ENCODE measurements around the gene HNRNPF. TPM values are rescaled to one million over a fixed set of nuclear protein-coding genes. Genes with fewer than 3 reads are reported as not detected.

Gene HNRNPF
- total RNA-seq, 1 experiment from 2014 or later = 423 TPM

- H3K4me3 ChIP-seq (ENCODE audit: low read depth, low read length) = no peak overlapping the region
- DNase-seq = no peak
- Mint-ChIP-seq H3K36me3 (ENCODE audit: insufficient read depth, unreplicated experiment) (peaks cover 82% of the 10 kb centered on the region), H3K9me3 (ENCODE audit: unreplicated experiment) (no peaks in the 10 kb centered on the region), H3K27ac (ENCODE audit: unreplicated experiment) (peak overlapping the region; percentile 3), H3K27me3 (ENCODE audit: insufficient read depth, unreplicated experiment) (no peaks in the 10 kb centered on the region), H3K4me1 (ENCODE audit: low read depth, unreplicated experiment) (peaks cover 49% of the 10 kb centered on the region), H3K4me3 (ENCODE audit: unreplicated experiment) (no peak overlapping the region)
- peaks cover 17% of the 10 kb centered on the region for H3K36me3 ChIP-seq (ENCODE audit: control insufficient read depth, insufficient read depth, low read length)
- no peaks in the 10 kb centered on the region for H3K9me3 ChIP-seq
- POLR2A ChIA-PET = no interaction called here
- H3K4me1 ChIP-seq = peaks cover 20% of the 10 kb centered on the region
- BruUV-seq (replicated peaks) = no TSS peak
- intact Hi-C loops (cut with micrococcal nuclease; ENCODE audit: unreplicated experiment) = no loop called here
- H3K27me3 ChIP-seq (replicated peaks; ENCODE audit: control insufficient read depth, insufficient read depth, low read length) = no peaks in the 10 kb centered on the region
- TF ChIP-seq CTCF (IDR thresholded peaks at IDR 0.05; ENCODE audit: insufficient read depth in 1 of 2, low read depth in 1 of 2, low read length in 1 of 2, severe bottlenecking in 1 of 2, unreplicated experiment in 1 of 2) = no peak
- CTCF ChIA-PET = no interaction called here
Measured at GRCh38 chr10:43384252-43385221, 24.4 kb downstream of the HNRNPF start.

GRCh38 chr10:43383204-43383971 lies 25.6 kb downstream of the HNRNPF start:
- Mint-ChIP-seq H3K27ac (ENCODE audit: unreplicated experiment) (peak overlapping the region; percentile 60), H3K4me3 (ENCODE audit: unreplicated experiment) (peak overlapping the region; percentile 32), H3K36me3 (ENCODE audit: insufficient read depth, unreplicated experiment) (peaks cover 70% of the 10 kb centered on the region), H3K9me3 (ENCODE audit: unreplicated experiment) (no peaks in the 10 kb centered on the region), H3K27me3 (ENCODE audit: insufficient read depth, unreplicated experiment) (no peaks in the 10 kb centered on the region), H3K4me1 (ENCODE audit: low read depth, unreplicated experiment) (peaks cover 43% of the 10 kb centered on the region)
- Histone ChIP-seq H3K4me3 (ENCODE audit: low read depth, low read length) (no peak overlapping the region), H3K4me1 (peaks cover 20% of the 10 kb centered on the region), H3K36me3 (ENCODE audit: control insufficient read depth, insufficient read depth, low read length) (peaks cover 15% of the 10 kb centered on the region), H3K9me3 (no peaks in the 10 kb centered on the region), H3K27me3 (replicated peaks; ENCODE audit: control insufficient read depth, insufficient read depth, low read length) (no peaks in the 10 kb centered on the region)
- no peak for TF ChIP-seq CTCF (IDR thresholded peaks at IDR 0.05; ENCODE audit: insufficient read depth in 1 of 2, low read depth in 1 of 2, low read length in 1 of 2, severe bottlenecking in 1 of 2, unreplicated experiment in 1 of 2)
- BruUV-seq (replicated peaks) = no TSS peak
- no peak for DNase-seq
- intact Hi-C loops (cut with micrococcal nuclease; ENCODE audit: unreplicated experiment) = no loop called here
- ChIA-PET CTCF (no interaction called here), POLR2A (interaction anchor here (0.5 kb wide), 1 partner anchor 19 kb away, joined by 4 read pairs; no protein-coding TSS in a partner anchor)

- ChIA-PET CTCF (interaction anchor here (0.6 to 1.5 kb wide), 4 partner anchors 9 to 327 kb away, joined by 4 to 8 read pairs (median 4); no protein-coding TSS in a partner anchor), POLR2A (interaction anchor here (0.6 to 0.9 kb wide), 3 partner anchors 29 to 193 kb away, joined by 3 to 11 read pairs (median 4); no protein-coding TSS in a partner anchor)
- DNase-seq = peak in 1 of 2 experiments; percentile 80
- Histone ChIP-seq H3K27me3 (replicated peaks; ENCODE audit: control insufficient read depth, insufficient read depth, low read length) (no peaks in the 10 kb centered on the region), H3K4me1 (peaks cover 45% of the 10 kb centered on the region), H3K36me3 (ENCODE audit: control insufficient read depth, insufficient read depth, low read length) (no peaks in the 10 kb centered on the region; the same call in 1 of the 2 replicates), H3K4me3 (ENCODE audit: low read depth, low read length) (no peak overlapping the region), H3K9me3 (no peaks in the 10 kb centered on the region)
- peak in 1 of 2 experiments; percentile 34 for TF ChIP-seq CTCF (IDR thresholded peaks at IDR 0.05; ENCODE audit: insufficient read depth in 1 of 2, low read depth in 1 of 2, low read length in 1 of 2, severe bottlenecking in 1 of 2, unreplicated experiment in 1 of 2)
- BruUV-seq (replicated peaks) = no TSS peak
- Mint-ChIP-seq H3K27me3 (ENCODE audit: insufficient read depth, unreplicated experiment) (no peaks in the 10 kb centered on the region), H3K36me3 (ENCODE audit: insufficient read depth, unreplicated experiment) (peaks cover 49% of the 10 kb centered on the region), H3K4me3 (ENCODE audit: unreplicated experiment) (no peak overlapping the region), H3K27ac (ENCODE audit: unreplicated experiment) (peak overlapping the region; percentile 94), H3K9me3 (ENCODE audit: unreplicated experiment) (no peaks in the 10 kb centered on the region), H3K4me1 (ENCODE audit: low read depth, unreplicated experiment) (peaks cover 52% of the 10 kb centered on the region)
- intact Hi-C loops (cut with micrococcal nuclease; ENCODE audit: unreplicated experiment) = no loop called here
Measured at GRCh38 chr10:43380610-43381222, 28.3 kb downstream of the HNRNPF start.
